Panc1 (cell line): ENCODE results near the gene MARK2.

Source experiments
- CTCF ChIP-seq: fragments of 450-650 bp; IDR thresholded peaks from 2 replicates; pipeline ENCODE4 v1.5.1; 2017; ENCODE audit warnings: mild to moderate bottlenecking
- POLR2AphosphoS5 ChIP-seq: IDR thresholded peaks from 2 replicates; pipeline ENCODE4 v1.6.1; 2012; ENCODE audit warnings: mild to moderate bottlenecking, low read depth, low read length, moderate library complexity
- REST ChIP-seq, 2 experiments: IDR thresholded peaks; 2 replicates each; pipeline ENCODE4 v1.6.1; 2011 to 2012; ENCODE audit warnings: low read depth in 2 of 2, control low read depth in 1 of 2, low read length in 1 of 2, mild to moderate bottlenecking in 1 of 2, moderate library complexity in 1 of 2; ENCODE audit not compliant: insufficient read depth in 1 of 2
- SIN3A ChIP-seq: IDR thresholded peaks from 2 replicates; pipeline ENCODE4 v1.6.1; 2012; ENCODE audit warnings: low read depth, mild to moderate bottlenecking, low read length, moderate library complexity, borderline replicate concordance; ENCODE audit not compliant: insufficient read depth
- TCF7L2 ChIP-seq: IDR thresholded peaks from 2 replicates; pipeline ENCODE4 v1.6.1; 2011; ENCODE audit warnings: mild to moderate bottlenecking, low read depth, low read length, inconsistent platforms

GRCh38 chr11:63882555-63883242, 43.8 kb downstream of the MARK2 start:
- TF ChIP-seq CTCF, result no peak
- TF ChIP-seq REST (IDR thresholded peaks at IDR 0.05; ENCODE audit: insufficient read depth in 1 of 2, low read depth in 2 of 2, low read length in 1 of 2), result no peak
- no peak for TF ChIP-seq POLR2AphosphoS5
- TF ChIP-seq TCF7L2, result no peak
- TF ChIP-seq SIN3A, result no peak
